GM12878 (cell line): ENCODE data around the gene ME3. TPM values are rescaled to one million over a fixed set of nuclear protein-coding genes. Genes with fewer than 3 reads are reported as not detected.

Experiments
- ATAC-seq: fragments of 200-7000 bp; cut with Tn5 transposase; 3 replicates; pipeline ENCODE4 v1.9.1; 2020; ENCODE audit warnings: mild to moderate bottlenecking, moderate library complexity
- BruUV-seq: library from RNA; stranded (reverse); fragments of 400-500 nt; replicated peaks from 2 replicates; lab custom pipeline; 2021; lab: Mats Ljungman, UMichigan
- CTCF ChIA-PET: fragments of 300-600 bp; sonication (Branson Sonifier 250); formaldehyde crosslinking; extraction: SDS; loops from one replicate; lab custom pipeline; 2021; ENCODE audit warnings: inconsistent platforms; lab: Yijun Ruan, JAX
- POLR2A ChIA-PET: fragments of 350-600 bp; formaldehyde crosslinking; extraction: SDS; loops from one replicate; lab custom pipeline; 2021; ENCODE audit warnings: inconsistent platforms; lab: Charles Lee
- RAD21 ChIA-PET: fragments of 300-600 bp; sonication (Branson Sonifier 250); formaldehyde crosslinking; loops from one replicate; lab custom pipeline; 2023; ENCODE audit warnings: antibody characterized with exemption; ENCODE audit not compliant: unreplicated experiment; lab: Charles Lee
- SMC1A ChIA-PET: fragments of 300-600 bp; sonication (Branson Sonifier 250); formaldehyde crosslinking; loops from one replicate; lab custom pipeline; 2023; ENCODE audit not compliant: unreplicated experiment, uncharacterized antibody; lab: Charles Lee
- DNase-seq: peaks from one replicate; pipeline ENCODE4 v3.0.0-alpha.2; 2011; ENCODE audit warnings: low read depth, low spot score
- FAIRE-seq: peaks from 3 replicates; lab custom pipeline; 2011; peaks lifted over from hg19 to GRCh38; lab: Jason Lieb, UNC
- H2AFZ ChIP-seq: 2 replicates; pipeline ENCODE4 v1.6.0; 2011; ENCODE audit warnings: low read depth, low read length, control low read depth; ENCODE audit not compliant: control insufficient read depth
- H3K27ac ChIP-seq: 2 replicates; pipeline ENCODE4 v1.5.1; 2011; ENCODE audit warnings: control low read depth; ENCODE audit not compliant: control insufficient read depth, insufficient read depth
- H3K27me3 ChIP-seq, 2 experiments: replicated peaks in 1 of 2; 2 replicates each; pipeline versions ENCODE4 v1.6.0 to v1.6.1; 2011; ENCODE audit warnings: low read length in 1 of 2; ENCODE audit not compliant: control insufficient read depth in 2 of 2, insufficient read depth in 2 of 2
- H3K36me3 ChIP-seq, 2 experiments: 2 replicates each; pipeline ENCODE4 v1.5.1; 2011; ENCODE audit warnings: low read length in 1 of 2; ENCODE audit not compliant: control insufficient read depth in 2 of 2, insufficient read depth in 2 of 2
- H3K4me1 ChIP-seq: 2 replicates; pipeline ENCODE4 v1.6.1; 2011; ENCODE audit warnings: mild to moderate bottlenecking, low read length, moderate library complexity, mixed read lengths; ENCODE audit not compliant: control insufficient read depth, insufficient read depth
- H3K4me2 ChIP-seq: 2 replicates; pipeline ENCODE4 v1.6.0; 2011; ENCODE audit warnings: control low read depth; ENCODE audit not compliant: control insufficient read depth, insufficient read depth
- H3K4me3 ChIP-seq: fragments of 200-600 bp; sonication (generic); 2 replicates; pipeline ENCODE4 v1.5.1; 2016
- H3K79me2 ChIP-seq: 2 replicates; pipeline ENCODE4 v1.6.0; 2011; ENCODE audit warnings: low read length; ENCODE audit not compliant: control insufficient read depth, insufficient read depth
- H3K9ac ChIP-seq: 2 replicates; pipeline ENCODE4 v1.8.0; 2011; ENCODE audit warnings: low read length, control low read depth, mixed read lengths; ENCODE audit not compliant: control insufficient read depth, insufficient read depth
- H3K9me3 ChIP-seq: replicated peaks from 3 replicates; pipeline ENCODE4 v1.5.1; 2011; ENCODE audit warnings: mild to moderate bottlenecking, low read length; ENCODE audit not compliant: control insufficient read depth, insufficient read depth
- H4K20me1 ChIP-seq: 2 replicates; pipeline ENCODE4 v1.6.0; 2011; ENCODE audit not compliant: control insufficient read depth, insufficient read depth
- EGR1 ChIP-seq, 2 experiments: IDR thresholded peaks; 1 replicate in 1 of 2; 2 replicates in 1 of 2; pipeline ENCODE4 v1.6.1; 2011 to 2012; ENCODE audit warnings: low read depth in 2 of 2, low read length in 2 of 2, borderline replicate concordance in 1 of 2, mild to moderate bottlenecking in 1 of 2, moderate library complexity in 1 of 2
- GATAD2B ChIP-seq: fragments of 450-650 bp; conservative IDR thresholded peaks from 2 replicates; pipeline ENCODE4 v1.6.1; 2017; ENCODE audit warnings: low read depth, mild to moderate bottlenecking, moderate library complexity
- IKZF1 ChIP-seq: fragments of 450-650 bp; conservative IDR thresholded peaks from 2 replicates; pipeline ENCODE4 v1.6.1; 2017; ENCODE audit warnings: antibody characterized with exemption, mild to moderate bottlenecking
- MTA2 ChIP-seq: fragments of 450-650 bp; IDR thresholded peaks from 2 replicates; pipeline ENCODE4 v1.6.1; 2016; ENCODE audit warnings: low read depth, mild to moderate bottlenecking, moderate library complexity
- MXI1 ChIP-seq: fragments of 150-350 bp; IDR thresholded peaks from 2 replicates; pipeline ENCODE4 v1.6.1; 2011; ENCODE audit warnings: low read depth, mild to moderate bottlenecking, inconsistent platforms, low read length, improper control_type of control experiment
- TCF3 ChIP-seq: IDR thresholded peaks from 2 replicates; pipeline ENCODE4 v1.6.1; 2012; ENCODE audit warnings: low read depth, mild to moderate bottlenecking, low read length, borderline replicate concordance; ENCODE audit not compliant: insufficient read depth
- WGBS: methylation state at CpG from one replicate; pipeline ENCODE4 v1.1.6; 2016; ENCODE audit warnings: low lambda C conversion rate; ENCODE audit not compliant: insufficient replicate concordance, insufficient coverage; ENCODE audit errors: missing lambda C conversion rate; 5-methylcytosine and 5-hydroxymethylcytosine counted together
- in situ Hi-C: fragments of 300-500 bp; cut with MboI; formaldehyde crosslinking; loops from 9 replicates; pipeline ENCODE4 v1.14.3; 2018; ENCODE audit warnings: mixed read lengths
- intact Hi-C: fragments of 100-400 bp; cut with micrococcal nuclease; formaldehyde crosslinking; loops from one replicate; pipeline ENCODE4 v1.14.2; 2022; ENCODE audit not compliant: unreplicated experiment
- polyA plus RNA-seq, 11 experiments: library from polyadenylated mRNA; depleted of rRNA in 4 of 11; unstranded in 6 of 11; stranded (reverse) in 5 of 11; fragments of >200 nt; fragmentation: Nextera tagmentation in 4 of 11; fragmentation: Illumina TruSeq in 1 of 11; extraction: Ambion mirVana in 4 of 11; extraction: Trizol in 1 of 11; gene quantifications; 1 replicate in 1 of 11; 2 replicates in 10 of 11; pipeline versions ENCODE4 v1.2.1 to v1.2.3, GENCODE V29; 2011 to 2016; ENCODE audit warnings: inconsistent platforms in 2 of 11, missing spikeins in 2 of 11, low read depth in 1 of 11
- total RNA-seq, 4 experiments: library from RNA; depleted of rRNA in 3 of 4; stranded (reverse); fragments of >200 nt in 3 of 4; fragmentation: Illumina TruSeq in 1 of 4; extraction: Trizol in 1 of 4; gene quantifications; 2 replicates each; pipeline versions ENCODE4 v1.2.1 to v1.2.3, GENCODE V29; 2013 to 2021
- TF ChIP-seq, protein P1 (sequence below), 3 experiments: IDR thresholded peaks in 2 of 3; conservative IDR thresholded peaks in 1 of 3; 2 replicates each; pipeline ENCODE4 v1.5.1; 2011; ENCODE audit warnings: low read depth in 3 of 3, low read length in 3 of 3, mild to moderate bottlenecking in 3 of 3, control low read depth in 2 of 3, moderate library complexity in 2 of 3, inconsistent platforms in 1 of 3, mixed read lengths in 1 of 3; ENCODE audit not compliant: control insufficient read depth in 2 of 3, insufficient read depth in 1 of 3; ENCODE audit errors: extremely low read depth in 1 of 3
- TF ChIP-seq, protein P2 (sequence below): fragments of 450-650 bp; IDR thresholded peaks from 2 replicates; pipeline ENCODE4 v1.6.1; 2017; ENCODE audit warnings: mild to moderate bottlenecking, moderate library complexity
- TF ChIP-seq, protein P3 (sequence below): fragments of 150-350 bp; IDR thresholded peaks from 2 replicates; pipeline ENCODE4 v1.6.1; 2016; ENCODE audit warnings: low read depth, low read length
- TF ChIP-seq, protein P4 (sequence below): fragments of 450-650 bp; IDR thresholded peaks from 2 replicates; pipeline ENCODE4 v1.6.1; 2016; ENCODE audit warnings: mild to moderate bottlenecking

ME3 gene
- total and polyA plus RNA-seq, 10 of the 15 experiments (the other 5 are each of a cell fraction or from before 2014, with no cell fraction given) = 0.06 to 0.40 (median 0.19) TPM; not detected in 2

DNA sequence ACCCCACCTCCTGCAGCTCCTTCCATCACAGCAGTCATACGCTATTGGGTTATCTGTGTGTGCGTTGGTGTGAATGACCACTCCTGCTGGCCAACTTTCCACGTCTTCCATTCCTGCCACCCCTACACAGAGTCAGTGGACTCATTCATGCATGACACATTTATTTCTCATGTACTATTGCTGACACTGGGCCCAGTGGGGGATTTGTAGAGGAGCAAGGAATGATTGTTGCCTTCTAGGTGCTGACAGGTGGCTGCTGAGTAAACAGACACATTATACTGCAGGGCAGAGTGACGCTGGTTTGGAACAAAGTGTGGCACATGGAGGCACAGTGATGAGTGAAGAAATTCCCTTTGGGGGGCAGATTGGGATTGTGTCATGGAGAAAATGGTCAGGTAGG lies 183.9 kb downstream of the ME3 start:
- CTCF ChIA-PET = interaction anchor here (1.4 to 6.5 kb wide), 2 partner anchors 15 to 120 kb away, joined by 3 to 49 read pairs; no protein-coding TSS in a partner anchor
- TF ChIP-seq GATAD2B = no peak
- TF ChIP-seq, protein P1, sequence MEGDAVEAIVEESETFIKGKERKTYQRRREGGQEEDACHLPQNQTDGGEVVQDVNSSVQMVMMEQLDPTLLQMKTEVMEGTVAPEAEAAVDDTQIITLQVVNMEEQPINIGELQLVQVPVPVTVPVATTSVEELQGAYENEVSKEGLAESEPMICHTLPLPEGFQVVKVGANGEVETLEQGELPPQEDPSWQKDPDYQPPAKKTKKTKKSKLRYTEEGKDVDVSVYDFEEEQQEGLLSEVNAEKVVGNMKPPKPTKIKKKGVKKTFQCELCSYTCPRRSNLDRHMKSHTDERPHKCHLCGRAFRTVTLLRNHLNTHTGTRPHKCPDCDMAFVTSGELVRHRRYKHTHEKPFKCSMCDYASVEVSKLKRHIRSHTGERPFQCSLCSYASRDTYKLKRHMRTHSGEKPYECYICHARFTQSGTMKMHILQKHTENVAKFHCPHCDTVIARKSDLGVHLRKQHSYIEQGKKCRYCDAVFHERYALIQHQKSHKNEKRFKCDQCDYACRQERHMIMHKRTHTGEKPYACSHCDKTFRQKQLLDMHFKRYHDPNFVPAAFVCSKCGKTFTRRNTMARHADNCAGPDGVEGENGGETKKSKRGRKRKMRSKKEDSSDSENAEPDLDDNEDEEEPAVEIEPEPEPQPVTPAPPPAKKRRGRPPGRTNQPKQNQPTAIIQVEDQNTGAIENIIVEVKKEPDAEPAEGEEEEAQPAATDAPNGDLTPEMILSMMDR (IDR thresholded peaks at IDR 0.05 in 2 of 3, conservative IDR thresholded peaks at IDR 0.05 in 1 of 3; ENCODE audit: control insufficient read depth in 2 of 3, extremely low read depth in 1 of 3, insufficient read depth in 1 of 3, low read depth in 3 of 3, low read length in 3 of 3) = no peak
- no peak for TF ChIP-seq IKZF1
- TF ChIP-seq, protein P2, sequence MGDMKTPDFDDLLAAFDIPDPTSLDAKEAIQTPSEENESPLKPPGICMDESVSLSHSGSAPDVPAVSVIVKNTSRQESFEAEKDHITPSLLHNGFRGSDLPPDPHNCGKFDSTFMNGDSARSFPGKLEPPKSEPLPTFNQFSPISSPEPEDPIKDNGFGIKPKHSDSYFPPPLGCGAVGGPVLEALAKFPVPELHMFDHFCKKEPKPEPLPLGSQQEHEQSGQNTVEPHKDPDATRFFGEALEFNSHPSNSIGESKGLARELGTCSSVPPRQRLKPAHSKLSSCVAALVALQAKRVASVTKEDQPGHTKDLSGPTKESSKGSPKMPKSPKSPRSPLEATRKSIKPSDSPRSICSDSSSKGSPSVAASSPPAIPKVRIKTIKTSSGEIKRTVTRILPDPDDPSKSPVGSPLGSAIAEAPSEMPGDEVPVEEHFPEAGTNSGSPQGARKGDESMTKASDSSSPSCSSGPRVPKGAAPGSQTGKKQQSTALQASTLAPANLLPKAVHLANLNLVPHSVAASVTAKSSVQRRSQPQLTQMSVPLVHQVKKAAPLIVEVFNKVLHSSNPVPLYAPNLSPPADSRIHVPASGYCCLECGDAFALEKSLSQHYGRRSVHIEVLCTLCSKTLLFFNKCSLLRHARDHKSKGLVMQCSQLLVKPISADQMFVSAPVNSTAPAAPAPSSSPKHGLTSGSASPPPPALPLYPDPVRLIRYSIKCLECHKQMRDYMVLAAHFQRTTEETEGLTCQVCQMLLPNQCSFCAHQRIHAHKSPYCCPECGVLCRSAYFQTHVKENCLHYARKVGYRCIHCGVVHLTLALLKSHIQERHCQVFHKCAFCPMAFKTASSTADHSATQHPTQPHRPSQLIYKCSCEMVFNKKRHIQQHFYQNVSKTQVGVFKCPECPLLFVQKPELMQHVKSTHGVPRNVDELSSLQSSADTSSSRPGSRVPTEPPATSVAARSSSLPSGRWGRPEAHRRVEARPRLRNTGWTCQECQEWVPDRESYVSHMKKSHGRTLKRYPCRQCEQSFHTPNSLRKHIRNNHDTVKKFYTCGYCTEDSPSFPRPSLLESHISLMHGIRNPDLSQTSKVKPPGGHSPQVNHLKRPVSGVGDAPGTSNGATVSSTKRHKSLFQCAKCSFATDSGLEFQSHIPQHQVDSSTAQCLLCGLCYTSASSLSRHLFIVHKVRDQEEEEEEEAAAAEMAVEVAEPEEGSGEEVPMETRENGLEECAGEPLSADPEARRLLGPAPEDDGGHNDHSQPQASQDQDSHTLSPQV = no peak
- TF ChIP-seq EGR1 (IDR thresholded peaks at IDR 0.05; ENCODE audit: borderline replicate concordance in 1 of 2, low read depth in 2 of 2, low read length in 2 of 2) = no peak
- no peak for TF ChIP-seq MXI1
- TF ChIP-seq MTA2 = no peak
- TF ChIP-seq TCF3 = no peak
- TF ChIP-seq, protein P3, sequence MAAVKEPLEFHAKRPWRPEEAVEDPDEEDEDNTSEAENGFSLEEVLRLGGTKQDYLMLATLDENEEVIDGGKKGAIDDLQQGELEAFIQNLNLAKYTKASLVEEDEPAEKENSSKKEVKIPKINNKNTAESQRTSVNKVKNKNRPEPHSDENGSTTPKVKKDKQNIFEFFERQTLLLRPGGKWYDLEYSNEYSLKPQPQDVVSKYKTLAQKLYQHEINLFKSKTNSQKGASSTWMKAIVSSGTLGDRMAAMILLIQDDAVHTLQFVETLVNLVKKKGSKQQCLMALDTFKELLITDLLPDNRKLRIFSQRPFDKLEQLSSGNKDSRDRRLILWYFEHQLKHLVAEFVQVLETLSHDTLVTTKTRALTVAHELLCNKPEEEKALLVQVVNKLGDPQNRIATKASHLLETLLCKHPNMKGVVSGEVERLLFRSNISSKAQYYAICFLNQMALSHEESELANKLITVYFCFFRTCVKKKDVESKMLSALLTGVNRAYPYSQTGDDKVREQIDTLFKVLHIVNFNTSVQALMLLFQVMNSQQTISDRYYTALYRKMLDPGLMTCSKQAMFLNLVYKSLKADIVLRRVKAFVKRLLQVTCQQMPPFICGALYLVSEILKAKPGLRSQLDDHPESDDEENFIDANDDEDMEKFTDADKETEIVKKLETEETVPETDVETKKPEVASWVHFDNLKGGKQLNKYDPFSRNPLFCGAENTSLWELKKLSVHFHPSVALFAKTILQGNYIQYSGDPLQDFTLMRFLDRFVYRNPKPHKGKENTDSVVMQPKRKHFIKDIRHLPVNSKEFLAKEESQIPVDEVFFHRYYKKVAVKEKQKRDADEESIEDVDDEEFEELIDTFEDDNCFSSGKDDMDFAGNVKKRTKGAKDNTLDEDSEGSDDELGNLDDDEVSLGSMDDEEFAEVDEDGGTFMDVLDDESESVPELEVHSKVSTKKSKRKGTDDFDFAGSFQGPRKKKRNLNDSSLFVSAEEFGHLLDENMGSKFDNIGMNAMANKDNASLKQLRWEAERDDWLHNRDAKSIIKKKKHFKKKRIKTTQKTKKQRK = no peak
- TF ChIP-seq, protein P4, sequence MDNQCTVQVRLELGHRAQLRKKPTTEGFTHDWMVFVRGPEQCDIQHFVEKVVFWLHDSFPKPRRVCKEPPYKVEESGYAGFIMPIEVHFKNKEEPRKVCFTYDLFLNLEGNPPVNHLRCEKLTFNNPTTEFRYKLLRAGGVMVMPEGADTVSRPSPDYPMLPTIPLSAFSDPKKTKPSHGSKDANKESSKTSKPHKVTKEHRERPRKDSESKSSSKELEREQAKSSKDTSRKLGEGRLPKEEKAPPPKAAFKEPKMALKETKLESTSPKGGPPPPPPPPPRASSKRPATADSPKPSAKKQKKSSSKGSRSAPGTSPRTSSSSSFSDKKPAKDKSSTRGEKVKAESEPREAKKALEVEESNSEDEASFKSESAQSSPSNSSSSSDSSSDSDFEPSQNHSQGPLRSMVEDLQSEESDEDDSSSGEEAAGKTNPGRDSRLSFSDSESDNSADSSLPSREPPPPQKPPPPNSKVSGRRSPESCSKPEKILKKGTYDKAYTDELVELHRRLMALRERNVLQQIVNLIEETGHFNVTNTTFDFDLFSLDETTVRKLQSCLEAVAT = no peak

More for the DNA sequence above, 183.9 kb downstream of the ME3 start:
- H3K9me3 ChIP-seq = no peaks in the 10 kb centered on the region
- in situ Hi-C loops = no loop called here
- peaks cover 0 to 1% of the 10 kb centered on the region in 2 experiments; a peak in 2 of 4 replicates for H3K27me3 ChIP-seq
- no TSS peak for BruUV-seq
- intact Hi-C loops = no loop called here
- no peak overlapping the region for H3K4me3 ChIP-seq
- RAD21 ChIA-PET = no interaction called here
- 17% methylated on average over 4 of the region's 4 CpGs for WGBS
- no peaks in the 10 kb centered on the region for H3K36me3 ChIP-seq
- SMC1A ChIA-PET = interaction anchor here (0.8 to 0.9 kb wide), 2 partner anchors 104 to 324 kb away, joined by 3 read pairs; no protein-coding TSS in a partner anchor
- no peaks in the 10 kb centered on the region for H3K4me1 ChIP-seq
- no peak overlapping the region for H3K9ac ChIP-seq
- POLR2A ChIA-PET = interaction anchor here (1.1 kb wide), 1 partner anchor 27 kb away, joined by 3 read pairs; no protein-coding TSS in a partner anchor
- ATAC-seq (no peak), FAIRE-seq (no peak), DNase-seq (no peak)
- no peak overlapping the region for H3K4me2 ChIP-seq
- H4K20me1 ChIP-seq = no peaks in the 10 kb centered on the region
- no peak overlapping the region for H3K27ac ChIP-seq
- no peaks in the 10 kb centered on the region for H3K79me2 ChIP-seq
- H2AFZ ChIP-seq = no peak overlapping the region
